Middle frontal gyrus (tissue), 1 donor: ENCODE data around the gene CASP8AP2.
A peak's percentile ranks its signal among the peaks of the same experiment; 100 is the strongest.
"Not testable (repeated sequence)": the region's sequence is repeated elsewhere in the genome, so short reads cannot be mapped to it uniquely, and the experiment has no call there.

ENCODE experiments used
- DNase-seq: peaks from one replicate; pipeline ENCODE4 v3.0.0-alpha.2; 2015; ENCODE audit warnings: low spot score; ENCODE audit errors: extremely low spot score

The CASP8AP2 gene

GRCh38 chr6:89819336-89820130 lies 10.1 kb upstream of the CASP8AP2 start, which contains the start of gene MDN1:
TSS of gene MDN1 (minus strand) at chr6:89819794. CDS start at chr6:89819607, 187 bp downstream.
- DNase-seq, result peak; percentile 94

GRCh38 chr6:89826029-89826528 lies 3.6 kb upstream of the CASP8AP2 start:
- no peak for DNase-seq

- not testable (repeated sequence) for DNase-seq
These were observed 1.1 kb upstream of the CASP8AP2 start for GRCh38 chr6:89828475-89828987.

GRCh38 chr6:89828988-89829471 lies 650 bp upstream of the CASP8AP2 start:
- no peak for DNase-seq

- DNase-seq, result no peak
These were observed 610 bp downstream of the CASP8AP2 start for GRCh38 chr6:89830170-89830809.

- DNase-seq, result no peak
These were observed 5.5 kb downstream of the CASP8AP2 start for GRCh38 chr6:89834884-89835792.

GRCh38 chr6:89836639-89837222 lies 7.1 kb downstream of the CASP8AP2 start:
- DNase-seq, result no peak

- DNase-seq, result no peak
These were observed 10.9 kb downstream of the CASP8AP2 start for GRCh38 chr6:89840538-89840937.

- DNase-seq, result no peak
These were observed 12.5 kb downstream of the CASP8AP2 start for GRCh38 chr6:89842228-89842627.

- DNase-seq, result no peak
These were observed 13.4 kb downstream of the CASP8AP2 start for GRCh38 chr6:89843070-89843469.

- DNase-seq, result not testable (repeated sequence)
These were observed 17.8 kb downstream of the CASP8AP2 start for GRCh38 chr6:89847513-89847912.

GRCh38 chr6:89853068-89853467 lies 23.4 kb downstream of the CASP8AP2 start:
- DNase-seq, result no peak

GRCh38 chr6:89858041-89858440 lies 28.4 kb downstream of the CASP8AP2 start:
- no peak for DNase-seq

GRCh38 chr6:89859744-89860143 lies 30.1 kb downstream of the CASP8AP2 start:
- DNase-seq, result no peak

GRCh38 chr6:89862273-89862672 lies 32.6 kb downstream of the CASP8AP2 start:
- DNase-seq, result no peak

- no peak for DNase-seq
These were observed 33.0 kb downstream of the CASP8AP2 start for GRCh38 chr6:89862698-89863097.

GRCh38 chr6:89866024-89866678 lies 36.5 kb downstream of the CASP8AP2 start:
- DNase-seq, result no peak

GRCh38 chr6:89873721-89874120 lies 44.0 kb downstream of the CASP8AP2 start:
- no peak for DNase-seq

- no peak for DNase-seq
These were observed 44.8 kb downstream of the CASP8AP2 start for GRCh38 chr6:89874438-89874837.
